WTC11 (cell line): ENCODE data around the gene FERMT3. TPM values are rescaled to one million over a fixed set of nuclear protein-coding genes. Genes with fewer than 3 reads are reported as not detected.

Experiments
- ATAC-seq: fragments of 200-7000 bp; cut with Tn5 transposase; 2 replicates; pipeline ENCODE4 v1.10.0; 2021; ENCODE audit warnings: mild to moderate bottlenecking, moderate library complexity
- CTCF ChIA-PET: fragments of 300-600 bp; sonication (Branson Sonifier 250); formaldehyde crosslinking; loops from one replicate; lab custom pipeline; 2021; ENCODE audit warnings: antibody characterized with exemption; lab: Charles Lee
- POLR2A ChIA-PET: fragments of 350-600 bp; sonication (Branson Sonifier 250); formaldehyde crosslinking; loops from one replicate; lab custom pipeline; 2021; ENCODE audit warnings: antibody characterized with exemption; lab: Charles Lee
- DNase-seq: peaks from one replicate; pipeline ENCODE4 v3.0.0; 2021; ENCODE audit warnings: low spot score
- H3K27ac Mint-ChIP-seq: 2 replicates; pipeline ENCODE4 v1.8.0; 2021; ENCODE audit warnings: mixed read lengths
- H3K27me3 Mint-ChIP-seq: 2 replicates; pipeline ENCODE4 v1.8.0; 2021; ENCODE audit warnings: low read depth, mild to moderate bottlenecking, moderate library complexity, mixed read lengths
- H3K36me3 Mint-ChIP-seq: 2 replicates; pipeline ENCODE4 v1.8.0; 2021; ENCODE audit warnings: mixed read lengths
- H3K4me1 Mint-ChIP-seq: 2 replicates; pipeline ENCODE4 v1.8.0; 2022; ENCODE audit warnings: mixed read lengths
- H3K4me3 Mint-ChIP-seq: 2 replicates; pipeline ENCODE4 v1.8.0; 2021; ENCODE audit warnings: mild to moderate bottlenecking, moderate library complexity, mixed read lengths
- H3K9me3 Mint-ChIP-seq: 2 replicates; pipeline ENCODE4 v1.8.0; 2021; ENCODE audit warnings: mixed read lengths
- AR ChIP-seq: fragments of 250-450 bp; sonication (Bioruptor Pico); IDR thresholded peaks from 2 replicates; pipeline ENCODE4 v1.9.0; 2021; ENCODE audit warnings: mild to moderate bottlenecking
- ARID4B ChIP-seq: sonication (generic); formaldehyde crosslinking; IDR thresholded peaks from 2 replicates; pipeline ENCODE4 v1.8.0; 2023; ENCODE audit warnings: missing genetic modification reagents, mild to moderate bottlenecking, borderline replicate concordance
- ATF1 ChIP-seq: sonication (generic); formaldehyde crosslinking; IDR thresholded peaks from 2 replicates; pipeline ENCODE4 v1.8.1; 2023; ENCODE audit warnings: mild to moderate bottlenecking, moderate library complexity, missing genetic modification reagents
- ATF6 ChIP-seq: sonication (generic); formaldehyde crosslinking; IDR thresholded peaks from 2 replicates; pipeline ENCODE4 v1.8.1; 2023; ENCODE audit warnings: mild to moderate bottlenecking, missing genetic modification reagents
- CTCF ChIP-seq: fragments of 200-600 bp; IDR thresholded peaks from 2 replicates; pipeline ENCODE4 v1.8.0; 2022; ENCODE audit warnings: antibody characterized with exemption
- E2F5 ChIP-seq: sonication (generic); formaldehyde crosslinking; IDR thresholded peaks from 2 replicates; pipeline ENCODE4 v1.8.1; 2022; ENCODE audit warnings: mild to moderate bottlenecking, moderate library complexity, missing genetic modification reagents
- ERG ChIP-seq: fragments of 250-450 bp; sonication (Bioruptor Pico); IDR thresholded peaks from 2 replicates; pipeline ENCODE4 v1.8.0; 2021; ENCODE audit warnings: mild to moderate bottlenecking
- NR3C1 ChIP-seq: sonication (generic); formaldehyde crosslinking; conservative IDR thresholded peaks from 2 replicates; pipeline ENCODE4 v1.8.1; 2023; ENCODE audit warnings: low read depth, mild to moderate bottlenecking, missing genetic modification reagents
- OVOL2 ChIP-seq: fragments of 250-450 bp; sonication (Bioruptor Pico); IDR thresholded peaks from 2 replicates; pipeline ENCODE4 v1.9.0; 2021; ENCODE audit warnings: mild to moderate bottlenecking, borderline replicate concordance
- ZBTB21 ChIP-seq: sonication (generic); formaldehyde crosslinking; IDR thresholded peaks from 2 replicates; pipeline ENCODE4 v1.8.1; 2023; ENCODE audit warnings: mild to moderate bottlenecking, missing genetic modification reagents, borderline replicate concordance
- ZNF317 ChIP-seq: sonication (generic); formaldehyde crosslinking; IDR thresholded peaks from 2 replicates; pipeline ENCODE4 v1.8.1; 2023; ENCODE audit warnings: low read depth, mild to moderate bottlenecking, moderate library complexity, missing genetic modification reagents, borderline replicate concordance
- ZNF416 ChIP-seq: fragments of 250-450 bp; sonication (Bioruptor Pico); IDR thresholded peaks from 2 replicates; pipeline ENCODE4 v1.9.0; 2021; ENCODE audit warnings: mild to moderate bottlenecking, inconsistent platforms
- ZNF423 ChIP-seq: fragments of 250-450 bp; sonication (Bioruptor Pico); IDR thresholded peaks from 2 replicates; pipeline ENCODE4 v2.1.2; 2022; ENCODE audit warnings: mild to moderate bottlenecking, moderate library complexity
- ZNF425 ChIP-seq: fragments of 250-450 bp; sonication (Bioruptor Pico); conservative IDR thresholded peaks from 2 replicates; pipeline ENCODE4 v1.9.0; 2021; ENCODE audit warnings: mild to moderate bottlenecking
- total RNA-seq: library from RNA; stranded (reverse); gene quantifications from 3 replicates; pipeline ENCODE4 v1.2.3, GENCODE V29; 2021

The FERMT3 gene
- total RNA-seq, 1 experiment from 2014 or later: 3.8 TPM

GRCh38 chr11:64207256-64208085, 950 bp downstream of the FERMT3 start:
- Mint-ChIP-seq H3K27ac (no peak overlapping the region), H3K27me3 (no peaks in the 10 kb centered on the region), H3K9me3 (no peaks in the 10 kb centered on the region), H3K4me1 (peaks cover 6% of the 10 kb centered on the region), H3K4me3 (no peak overlapping the region), H3K36me3 (peaks cover 25% of the 10 kb centered on the region)
- POLR2A ChIA-PET: interaction anchor here (1.5 kb wide), 1 partner anchor 12 kb away, joined by 4 read pairs; no protein-coding TSS in a partner anchor
- no peak for TF ChIP-seq ZBTB21 (CRISPR knock-in tag)
- no peak for TF ChIP-seq NR3C1 (CRISPR knock-in tag)
- DNase-seq (no peak), ATAC-seq (no peak)
- CTCF ChIA-PET: interaction anchor here (0.6 to 5.4 kb wide), 10 partner anchors 9 to 556 kb away, joined by 3 to 76 read pairs (median 5); partner anchors contain the start of genes FLRT1, NUDT22, PLCB3 and STIP1

- H3K27ac Mint-ChIP-seq: no peak overlapping the region
- TF ChIP-seq ATF1 (CRISPR knock-in tag) (no peak), AR (CRISPR knock-in tag) (no peak), ATF6 (CRISPR knock-in tag) (no peak), ZNF425 (CRISPR knock-in tag) (no peak), ERG (no peak), OVOL2 (CRISPR knock-in tag) (no peak), ZNF317 (CRISPR knock-in tag) (no peak), ARID4B (no peak), ZNF416 (CRISPR knock-in tag) (no peak), E2F5 (CRISPR knock-in tag) (no peak), ZNF423 (CRISPR knock-in tag) (no peak), CTCF (no peak)
Observed at GRCh38 chr11:64208086-64208795, 1.7 kb downstream of the FERMT3 start.

More at GRCh38 chr11:64208086-64208795, 1.7 kb downstream of the FERMT3 start:
- POLR2A ChIA-PET: interaction anchor here (1.5 kb wide), 1 partner anchor 11 kb away, joined by 4 read pairs; no protein-coding TSS in a partner anchor
- Mint-ChIP-seq H3K4me1 (peaks cover 6% of the 10 kb centered on the region), H3K9me3 (no peaks in the 10 kb centered on the region), H3K4me3 (no peak overlapping the region), H3K27me3 (no peaks in the 10 kb centered on the region), H3K36me3 (peaks cover 18% of the 10 kb centered on the region)
- no peak for DNase-seq
- CTCF ChIA-PET: interaction anchor here (0.6 to 5.4 kb wide), 8 partner anchors 9 to 555 kb away, joined by 3 to 76 read pairs (median 7); partner anchors contain the start of genes FLRT1 and PLCB3
- no peak for ATAC-seq
